NB4 (cell line): Measurements from ENCODE around the gene NLGN2.

Experiments used
- CTCF ChIP-seq: IDR thresholded peaks from one replicate; pipeline ENCODE4 v1.5.1; 2012; ENCODE audit warnings: low read depth, low read length
- MYC ChIP-seq: IDR thresholded peaks from 2 replicates; pipeline ENCODE4 v1.6.1; 2011; ENCODE audit warnings: low read depth, low read length
- POLR2A ChIP-seq: IDR thresholded peaks from 2 replicates; pipeline ENCODE4 v1.6.1; 2011; ENCODE audit warnings: mild to moderate bottlenecking; ENCODE audit not compliant: insufficient read length; ENCODE audit errors: extremely low read depth
- TF ChIP-seq, protein P1 (sequence below): IDR thresholded peaks from 2 replicates; pipeline ENCODE4 v1.6.1; 2011; ENCODE audit warnings: low read depth, low read length

- TF ChIP-seq CTCF (no peak), POLR2A (no peak), MYC (no peak)
- TF ChIP-seq, protein P1, sequence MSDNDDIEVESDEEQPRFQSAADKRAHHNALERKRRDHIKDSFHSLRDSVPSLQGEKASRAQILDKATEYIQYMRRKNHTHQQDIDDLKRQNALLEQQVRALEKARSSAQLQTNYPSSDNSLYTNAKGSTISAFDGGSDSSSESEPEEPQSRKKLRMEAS = no peak
Measured at GRCh38 chr17:7403727-7403976, 4.0 kb upstream of the NLGN2 start.
